B cell (primary cell): ENCODE measurements around the gene TRABD2A. TPM values are rescaled to one million over a fixed set of nuclear protein-coding genes. Genes with fewer than 3 reads are reported as not detected.

Experiments
- ATAC-seq: fragments of 200-7000 bp; cut with Tn5 transposase; one replicate; pipeline ENCODE4 v1.10.0; 2021; ENCODE audit warnings: low read depth, mild to moderate bottlenecking, moderate number of reproducible peaks, moderate library complexity
- CTCF ChIA-PET: fragments of 350-600 bp; sonication (Branson Sonifier 250); formaldehyde crosslinking; loops from one replicate; lab custom pipeline; 2021; ENCODE audit warnings: antibody characterized with exemption, inconsistent platforms; lab: Charles Lee
- POLR2A ChIA-PET: fragments of 350-600 bp; sonication (Branson Sonifier 250); formaldehyde crosslinking; loops from one replicate; lab custom pipeline; 2021; ENCODE audit warnings: antibody characterized with exemption; lab: Charles Lee
- DNase-seq: peaks from one replicate; pipeline ENCODE4 v3.0.0; 2013
- H2AFZ ChIP-seq: 2 replicates; pipeline ENCODE4 v1.6.1; 2012; ENCODE audit warnings: mild to moderate bottlenecking, low read depth, low read length; ENCODE audit not compliant: insufficient read depth, poor library complexity, severe bottlenecking
- H3K27ac ChIP-seq, 2 donors: 1 replicate in 1 of 2; 2 replicates in 1 of 2; pipeline ENCODE4 v1.5.1; 2012 to 2013; ENCODE audit warnings: low read length in 2 of 2, mild to moderate bottlenecking in 2 of 2, moderate library complexity in 1 of 2
- H3K27me3 ChIP-seq, 4 experiments: fragments of 200-600 bp in 1 of 4; sonication (generic) in 1 of 4; replicated peaks in 1 of 4; 1 replicate in 2 of 4; 2 replicates in 2 of 4; pipeline versions ENCODE4 v1.6.1 to v1.7.0; 2013 to 2016; ENCODE audit warnings: low read length in 3 of 4, mild to moderate bottlenecking in 2 of 4, mixed read lengths in 1 of 4, moderate library complexity in 1 of 4; ENCODE audit not compliant: insufficient read depth in 4 of 4, control insufficient read depth in 3 of 4; ENCODE audit errors: control extremely low read depth in 1 of 4
- H3K36me3 ChIP-seq, 2 experiments: replicated peaks in 1 of 2; 1 replicate in 1 of 2; 2 replicates in 1 of 2; pipeline versions ENCODE4 v1.6.1 to v1.7.1; 2013; ENCODE audit warnings: low read length in 1 of 2; ENCODE audit not compliant: insufficient read depth in 2 of 2, control insufficient read depth in 1 of 2; ENCODE audit errors: control extremely low read depth in 1 of 2, extremely low read depth in 1 of 2
- H3K4me1 ChIP-seq, 2 donors: fragments of 200-600 bp in 1 of 2; sonication (generic) in 1 of 2; 1 replicate in 1 of 2; 2 replicates in 1 of 2; pipeline versions ENCODE4 v1.5.1 to v1.6.1; 2013 to 2017; ENCODE audit warnings: low read length in 2 of 2; ENCODE audit not compliant: control insufficient read depth in 2 of 2, insufficient read depth in 2 of 2
- H3K4me2 ChIP-seq: replicated peaks from 2 replicates; pipeline ENCODE3; 2012; ENCODE audit warnings: mild to moderate bottlenecking, low read depth, low read length; ENCODE audit not compliant: poor library complexity, severe bottlenecking
- H3K4me3 ChIP-seq, 5 experiments: fragments of 200-600 bp in 1 of 5; sonication (generic) in 1 of 5; 1 replicate in 3 of 5; 2 replicates in 2 of 5; pipeline versions ENCODE4 v1.5.1 to v1.7.0; 2011 to 2016; ENCODE audit warnings: low read length in 4 of 5, mild to moderate bottlenecking in 4 of 5, low read depth in 2 of 5, control low read depth in 1 of 5, moderate library complexity in 1 of 5; ENCODE audit not compliant: insufficient read depth in 1 of 5; ENCODE audit errors: control extremely low read depth in 1 of 5, extremely low read depth in 1 of 5
- H3K79me2 ChIP-seq: fragments of 200-600 bp; sonication (generic); one replicate; pipeline ENCODE4 v1.6.0; 2016; ENCODE audit warnings: low read length; ENCODE audit not compliant: control insufficient read depth, insufficient read depth
- H3K9ac ChIP-seq: fragments of 200-600 bp; sonication (generic); 2 replicates; pipeline ENCODE4 v1.6.1; 2017; ENCODE audit warnings: mild to moderate bottlenecking, low read length, moderate library complexity
- H3K9me3 ChIP-seq, 3 donors: one replicate each; pipeline versions ENCODE4 v1.6.1 to v1.7.1; 2013; ENCODE audit warnings: low read length in 2 of 3; ENCODE audit not compliant: control insufficient read depth in 2 of 3, insufficient read depth in 1 of 3; ENCODE audit errors: control extremely low read depth in 1 of 3
- H4K20me1 ChIP-seq: 2 replicates; pipeline ENCODE4 v1.6.0; 2012; ENCODE audit warnings: mild to moderate bottlenecking, low read length; ENCODE audit not compliant: insufficient read depth, control insufficient read depth, poor library complexity, severe bottlenecking
- H3K27ac Mint-ChIP-seq: one replicate; pipeline ENCODE4 v1.8.0; 2021; ENCODE audit warnings: mixed read lengths
- H3K27me3 Mint-ChIP-seq: one replicate; pipeline ENCODE4 v1.8.0; 2021; ENCODE audit warnings: mixed read lengths
- H3K4me1 Mint-ChIP-seq: one replicate; pipeline ENCODE4 v1.8.0; 2021; ENCODE audit warnings: mixed read lengths
- H3K4me3 Mint-ChIP-seq: one replicate; pipeline ENCODE4 v1.8.0; 2021; ENCODE audit warnings: mixed read lengths
- H3K9me3 Mint-ChIP-seq: one replicate; pipeline ENCODE4 v1.8.0; 2022; ENCODE audit warnings: mixed read lengths; ENCODE audit not compliant: insufficient read depth
- EZH2 ChIP-seq: IDR thresholded peaks from 2 replicates; pipeline ENCODE4 v1.6.1; 2012; ENCODE audit warnings: borderline replicate concordance, low read depth, mild to moderate bottlenecking, moderate library complexity, low read length; ENCODE audit not compliant: insufficient read depth, poor library complexity, severe bottlenecking
- WGBS: methylation state at CpG from one replicate; pipeline ENCODE4 v1.1.5; 2013; ENCODE audit warnings: missing lambda C conversion rate; ENCODE audit not compliant: insufficient coverage; 5-methylcytosine and 5-hydroxymethylcytosine counted together
- intact Hi-C: fragments of 100-400 bp; cut with micrococcal nuclease; formaldehyde crosslinking; loops from one replicate; pipeline ENCODE4 v1.10.0; 2022
- polyA plus RNA-seq: library from polyadenylated mRNA; depleted of rRNA; stranded (reverse); fragments of >200 nt; gene quantifications from 2 replicates; pipeline ENCODE4 v1.2.3, GENCODE V29; 2012
- total RNA-seq, 2 donors: library from RNA; stranded (reverse); fragments of 120-200 nt in 1 of 2; gene quantifications; 1 replicate in 1 of 2; 2 replicates in 1 of 2; pipeline versions ENCODE4 v1.2.3 to v1.2.4, GENCODE V29; 2013 to 2022
- TF ChIP-seq, protein P1 (sequence below): fragments of 200-600 bp; IDR thresholded peaks from one replicate; pipeline ENCODE4 v1.8.0; 2022; ENCODE audit warnings: antibody characterized with exemption, mild to moderate bottlenecking

TRABD2A gene
- total and polyA plus RNA-seq, 2 donors (not counting 1 experiment from before 2014, with no cell fraction given) = 10.1 to 11.3 TPM

DNA sequence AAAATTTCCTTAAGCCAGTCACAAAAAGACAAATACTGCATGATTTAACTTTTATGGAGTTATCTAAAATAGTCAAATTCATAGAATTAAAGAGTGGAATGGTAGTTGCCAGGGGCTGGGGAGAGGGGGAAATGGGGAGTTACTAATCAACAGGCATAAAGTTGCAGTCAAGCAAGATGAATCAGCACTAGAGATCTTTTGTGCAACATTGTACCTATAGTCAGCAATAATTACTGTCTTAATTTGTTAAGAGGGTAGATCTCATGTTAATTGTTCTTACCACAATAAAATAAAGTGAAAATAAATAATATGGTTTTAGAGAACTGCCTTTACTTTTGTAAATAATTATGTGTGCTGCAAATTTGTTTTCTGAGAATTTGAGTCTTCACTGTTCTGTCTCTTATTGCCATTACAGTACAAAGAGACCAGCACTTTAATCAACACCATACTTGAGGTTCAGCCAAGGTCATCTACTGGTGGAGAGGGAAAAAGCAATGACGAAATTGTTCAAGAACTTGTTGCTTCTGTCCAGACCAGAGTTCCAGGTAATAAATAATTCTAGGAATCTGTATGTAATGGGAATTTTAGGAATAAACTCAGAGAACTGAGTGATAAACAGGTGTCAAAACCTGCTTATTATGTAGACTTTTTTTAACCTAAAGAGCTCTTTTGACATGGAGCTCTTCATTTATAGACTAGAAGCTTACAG, 75.5 kb downstream of the TRABD2A start:
- ATAC-seq = no peak
- DNase-seq = no peak
- Histone ChIP-seq H3K27me3 (peaks cover 0 to 2% (median 0%) of the 10 kb centered on the region in 4 experiments), H3K4me1 (no peaks in the 10 kb centered on the region), H2AFZ (no peak overlapping the region), H3K79me2 (no peaks in the 10 kb centered on the region), H3K9me3 (peaks cover 3 to 7% (median 5%) of the 10 kb centered on the region in 3 donors), H3K9ac (no peak overlapping the region), H3K4me2 (no peak overlapping the region), H4K20me1 (no peaks in the 10 kb centered on the region), H3K27ac (no peak overlapping the region), H3K36me3 (no peaks in the 10 kb centered on the region), H3K4me3 (no peak overlapping the region)
- POLR2A ChIA-PET = no interaction called here
- intact Hi-C loops = no loop called here
- Mint-ChIP-seq H3K27ac (no peak overlapping the region), H3K4me1 (no peaks in the 10 kb centered on the region), H3K9me3 (peaks cover 7% of the 10 kb centered on the region), H3K4me3 (no peak overlapping the region), H3K27me3 (peaks cover 7% of the 10 kb centered on the region)
- TF ChIP-seq, protein P1, sequence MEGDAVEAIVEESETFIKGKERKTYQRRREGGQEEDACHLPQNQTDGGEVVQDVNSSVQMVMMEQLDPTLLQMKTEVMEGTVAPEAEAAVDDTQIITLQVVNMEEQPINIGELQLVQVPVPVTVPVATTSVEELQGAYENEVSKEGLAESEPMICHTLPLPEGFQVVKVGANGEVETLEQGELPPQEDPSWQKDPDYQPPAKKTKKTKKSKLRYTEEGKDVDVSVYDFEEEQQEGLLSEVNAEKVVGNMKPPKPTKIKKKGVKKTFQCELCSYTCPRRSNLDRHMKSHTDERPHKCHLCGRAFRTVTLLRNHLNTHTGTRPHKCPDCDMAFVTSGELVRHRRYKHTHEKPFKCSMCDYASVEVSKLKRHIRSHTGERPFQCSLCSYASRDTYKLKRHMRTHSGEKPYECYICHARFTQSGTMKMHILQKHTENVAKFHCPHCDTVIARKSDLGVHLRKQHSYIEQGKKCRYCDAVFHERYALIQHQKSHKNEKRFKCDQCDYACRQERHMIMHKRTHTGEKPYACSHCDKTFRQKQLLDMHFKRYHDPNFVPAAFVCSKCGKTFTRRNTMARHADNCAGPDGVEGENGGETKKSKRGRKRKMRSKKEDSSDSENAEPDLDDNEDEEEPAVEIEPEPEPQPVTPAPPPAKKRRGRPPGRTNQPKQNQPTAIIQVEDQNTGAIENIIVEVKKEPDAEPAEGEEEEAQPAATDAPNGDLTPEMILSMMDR = no peak
- TF ChIP-seq EZH2 = no peak
- WGBS = no CpG with 5 or more reads among the region's 1 CpG
- CTCF ChIA-PET = no interaction called here

DNA sequence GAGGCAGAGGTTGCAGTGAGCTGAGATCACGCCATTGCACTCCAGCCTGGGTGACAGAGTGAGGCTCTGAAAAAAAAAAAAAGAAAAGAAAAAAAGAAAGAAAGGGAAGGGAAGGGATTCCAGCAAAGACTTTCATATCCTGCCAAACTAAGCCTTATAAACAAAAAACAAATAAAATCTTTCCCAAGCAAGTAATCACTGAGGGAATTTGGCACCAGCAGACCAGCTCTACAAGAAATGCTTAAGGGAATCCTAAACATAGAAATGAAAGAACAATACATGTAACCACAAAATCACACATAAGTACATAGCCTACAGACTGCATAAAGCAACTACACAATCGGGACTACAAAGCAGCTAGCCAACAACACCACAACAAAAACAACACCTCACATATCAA, 79.1 kb downstream of the TRABD2A start:
- WGBS = 100% methylated on average over 1 of the region's 2 CpGs
- H3K4me3 ChIP-seq = no peak overlapping the region
- no peak for ATAC-seq
- Mint-ChIP-seq H3K27me3 (peaks cover 3% of the 10 kb centered on the region), H3K4me1 (peaks cover 2% of the 10 kb centered on the region), H3K4me3 (no peak overlapping the region), H3K9me3 (peaks cover 7% of the 10 kb centered on the region), H3K27ac (no peak overlapping the region)
- H3K4me1 ChIP-seq = no peaks in the 10 kb centered on the region
- TF ChIP-seq, protein P1 = no peak
- no peak for TF ChIP-seq EZH2
- H4K20me1 ChIP-seq = no peaks in the 10 kb centered on the region
- DNase-seq = no peak
- H3K27me3 ChIP-seq = no peaks in the 10 kb centered on the region
- no peak overlapping the region for H3K9ac ChIP-seq
- no peak overlapping the region for H2AFZ ChIP-seq
- ChIA-PET CTCF (no interaction called here), POLR2A (no interaction called here)
- H3K36me3 ChIP-seq = no peaks in the 10 kb centered on the region
- intact Hi-C loops = no loop called here
- H3K4me2 ChIP-seq = no peak overlapping the region
- no peaks in the 10 kb centered on the region for H3K79me2 ChIP-seq
- H3K9me3 ChIP-seq = peaks cover 3 to 7% (median 5%) of the 10 kb centered on the region in 3 donors
- no peak overlapping the region for H3K27ac ChIP-seq
